ENCODE data around the gene PIGQ.

The PIGQ gene

GRCh38 chr16:628321-629061 is 58.7 kb downstream of the PIGQ start:
- TF ChIP-seq, protein P1, sequence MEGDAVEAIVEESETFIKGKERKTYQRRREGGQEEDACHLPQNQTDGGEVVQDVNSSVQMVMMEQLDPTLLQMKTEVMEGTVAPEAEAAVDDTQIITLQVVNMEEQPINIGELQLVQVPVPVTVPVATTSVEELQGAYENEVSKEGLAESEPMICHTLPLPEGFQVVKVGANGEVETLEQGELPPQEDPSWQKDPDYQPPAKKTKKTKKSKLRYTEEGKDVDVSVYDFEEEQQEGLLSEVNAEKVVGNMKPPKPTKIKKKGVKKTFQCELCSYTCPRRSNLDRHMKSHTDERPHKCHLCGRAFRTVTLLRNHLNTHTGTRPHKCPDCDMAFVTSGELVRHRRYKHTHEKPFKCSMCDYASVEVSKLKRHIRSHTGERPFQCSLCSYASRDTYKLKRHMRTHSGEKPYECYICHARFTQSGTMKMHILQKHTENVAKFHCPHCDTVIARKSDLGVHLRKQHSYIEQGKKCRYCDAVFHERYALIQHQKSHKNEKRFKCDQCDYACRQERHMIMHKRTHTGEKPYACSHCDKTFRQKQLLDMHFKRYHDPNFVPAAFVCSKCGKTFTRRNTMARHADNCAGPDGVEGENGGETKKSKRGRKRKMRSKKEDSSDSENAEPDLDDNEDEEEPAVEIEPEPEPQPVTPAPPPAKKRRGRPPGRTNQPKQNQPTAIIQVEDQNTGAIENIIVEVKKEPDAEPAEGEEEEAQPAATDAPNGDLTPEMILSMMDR (IDR thresholded peaks at IDR 0.05; ENCODE audit: low read depth, low read length, missing control alignments) = no peak
- no peak overlapping the region for H3K4me3 ChIP-seq (ENCODE audit: low read depth, low read length)
- no peak for DNase-seq (ENCODE audit: low read depth)
- in situ Hi-C loops (cut with HindIII; ENCODE audit: low sequenced_read_pairs) = no loop called here

DNA sequence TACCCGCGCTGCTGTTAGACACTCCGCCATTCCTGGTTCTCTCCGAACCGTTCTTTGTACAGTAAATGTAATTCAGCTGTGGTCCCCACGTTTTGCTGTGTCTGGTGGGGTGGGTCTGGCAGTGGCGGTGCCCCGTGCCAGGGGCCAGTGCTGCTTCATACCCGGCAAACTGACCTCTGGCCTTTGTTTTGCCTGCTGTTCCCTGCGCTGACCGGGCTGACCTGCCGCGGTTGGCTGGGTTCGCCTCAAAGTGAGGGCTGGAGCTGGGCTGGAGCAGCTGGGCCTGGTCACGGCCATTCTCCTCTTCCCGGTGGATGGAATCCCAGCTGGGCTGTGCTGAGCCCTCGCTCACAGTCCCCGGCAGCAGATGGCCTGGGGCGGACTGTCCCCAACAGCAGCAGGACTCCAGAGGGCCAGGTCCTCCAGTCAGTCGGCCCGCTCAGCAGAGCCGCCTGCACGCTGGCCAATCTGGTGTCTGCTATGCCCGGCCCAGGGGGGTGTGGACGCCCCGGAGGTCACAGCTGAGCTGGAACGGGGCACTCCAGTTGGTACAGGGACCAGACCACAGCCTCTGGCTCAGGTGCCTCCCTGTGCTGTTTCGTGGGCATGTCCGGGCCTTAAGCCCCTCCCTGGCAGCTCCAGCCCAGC is 59.5 kb downstream of the PIGQ start:
- TF ChIP-seq, protein P1 (IDR thresholded peaks at IDR 0.05; ENCODE audit: low read depth, low read length, missing control alignments) = no peak
- H3K4me3 ChIP-seq (ENCODE audit: low read depth, low read length) = no peak overlapping the region
- in situ Hi-C loops (cut with HindIII; ENCODE audit: low sequenced_read_pairs) = no loop called here
- no peak for DNase-seq (ENCODE audit: low read depth)

GRCh38 chr16:629833-630248 is 60.1 kb downstream of the PIGQ start:
- TF ChIP-seq, protein P1 (IDR thresholded peaks at IDR 0.05; ENCODE audit: low read depth, low read length, missing control alignments) = no peak
- in situ Hi-C loops (cut with HindIII; ENCODE audit: low sequenced_read_pairs) = no loop called here
- H3K4me3 ChIP-seq (ENCODE audit: low read depth, low read length) = no peak overlapping the region
- no peak for DNase-seq (ENCODE audit: low read depth)

GRCh38 chr16:630249-630814 is 60.6 kb downstream of the PIGQ start:
- in situ Hi-C loops (cut with HindIII; ENCODE audit: low sequenced_read_pairs) = no loop called here
- TF ChIP-seq, protein P1 (IDR thresholded peaks at IDR 0.05; ENCODE audit: low read depth, low read length, missing control alignments) = no peak
- DNase-seq (ENCODE audit: low read depth) = no peak
- H3K4me3 ChIP-seq (ENCODE audit: low read depth, low read length) = no peak overlapping the region

- DNase-seq (ENCODE audit: low read depth) = no peak
- in situ Hi-C loops (cut with HindIII; ENCODE audit: low sequenced_read_pairs) = no loop called here
- H3K4me3 ChIP-seq (ENCODE audit: low read depth, low read length) = no peak within 1 kb of the TSS
- TF ChIP-seq, protein P1 (IDR thresholded peaks at IDR 0.05; ENCODE audit: low read depth, low read length, missing control alignments) = no peak
Measured at GRCh38 chr16:630815-631405, 61.1 kb downstream of the PIGQ start, which contains the start of gene WFIKKN1. WFIKKN1 (plus strand) TSS chr16:630985; CDS start chr16:631254, 269 bp downstream.

GRCh38 chr16:631808-632358 is 62.1 kb downstream of the PIGQ start:
- no peak overlapping the region for H3K4me3 ChIP-seq (ENCODE audit: low read depth, low read length)
- TF ChIP-seq, protein P1 (IDR thresholded peaks at IDR 0.05; ENCODE audit: low read depth, low read length, missing control alignments) = no peak
- DNase-seq (ENCODE audit: low read depth) = no peak
- in situ Hi-C loops (cut with HindIII; ENCODE audit: low sequenced_read_pairs) = no loop called here

Measured in astrocyte of the cerebellum (primary cell).